ENCODE measurements around the gene CFAP61.

Gene CFAP61

DNA sequence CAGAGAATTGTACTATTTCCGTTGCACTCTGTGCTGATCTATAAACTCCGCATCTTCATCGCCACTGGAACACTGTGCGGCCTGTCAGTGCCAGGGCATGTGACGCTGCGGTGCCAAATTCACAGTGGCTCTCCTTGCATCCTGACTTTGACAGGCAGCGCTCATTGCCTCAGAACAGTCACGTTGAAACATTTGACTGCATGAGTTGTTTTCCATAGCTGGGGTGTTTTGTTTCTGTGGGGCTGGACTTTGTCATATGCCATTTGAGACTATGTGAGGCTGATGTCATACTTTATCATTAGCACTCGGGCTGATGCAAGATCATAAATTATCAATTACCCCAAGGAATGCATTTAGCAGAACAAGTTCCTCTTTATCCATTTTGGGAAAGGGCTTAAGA lies 32.7 kb downstream of the CFAP61 start (continued):
- TF ChIP-seq ZNF518A (tag by site-specific recombination; conservative IDR thresholded peaks at IDR 0.05; ENCODE audit: low read depth) (peak; percentile 62), ZNF707 (tag by site-specific recombination; IDR thresholded peaks at IDR 0.05) (no peak), TRIM28 (IDR thresholded peaks at IDR 0.05; ENCODE audit: borderline replicate concordance, low read length) (peak; percentile 35; the same call in 1 of the 2 replicates), PRDM10 (tag by site-specific recombination; IDR thresholded peaks at IDR 0.05) (peak; percentile 20; the same call in 1 of the 2 replicates), ZFP3 (tag by site-specific recombination; IDR thresholded peaks at IDR 0.05; ENCODE audit: low read depth) (no peak), IKZF3 (tag by site-specific recombination; IDR thresholded peaks at IDR 0.05) (peak; percentile 46; the same call in 1 of the 2 replicates), PRDM4 (tag by site-specific recombination; IDR thresholded peaks at IDR 0.05) (no peak), KLF17 (tag by site-specific recombination; IDR thresholded peaks at IDR 0.05) (0 out of 2 replicates have a peak, but pooled peaks have one; percentile 37), ZNF580 (tag by site-specific recombination; IDR thresholded peaks at IDR 0.05) (no peak), ZNF24 (tag by site-specific recombination; IDR thresholded peaks at IDR 0.05) (peak; percentile 78; the same call in 1 of the 2 replicates), PATZ1 (tag by site-specific recombination; IDR thresholded peaks at IDR 0.05) (peak; percentile 54), ZNF394 (tag by site-specific recombination; IDR thresholded peaks at IDR 0.05; ENCODE audit: borderline replicate concordance) (peak; percentile 41; the same call in 1 of the 2 replicates), ZNF629 (tag by site-specific recombination; IDR thresholded peaks at IDR 0.05) (peak; percentile 90), ZNF558 (tag by site-specific recombination; IDR thresholded peaks at IDR 0.05) (peak; percentile 52; the same call in 1 of the 2 replicates), SP7 (tag by site-specific recombination; IDR thresholded peaks at IDR 0.05) (peak; percentile 57), ZXDB (tag by site-specific recombination; IDR thresholded peaks at IDR 0.05) (no peak), TCF7L2 (IDR thresholded peaks at IDR 0.05; ENCODE audit: borderline replicate concordance, low read depth, low read length) (no peak), ZNF670 (tag by site-specific recombination; IDR thresholded peaks at IDR 0.05; ENCODE audit: low read depth) (no peak), ZBTB17 (tag by site-specific recombination; IDR thresholded peaks at IDR 0.05) (peak; percentile 42; the same call in 1 of the 2 replicates)
- TF ChIP-seq, protein P1, sequence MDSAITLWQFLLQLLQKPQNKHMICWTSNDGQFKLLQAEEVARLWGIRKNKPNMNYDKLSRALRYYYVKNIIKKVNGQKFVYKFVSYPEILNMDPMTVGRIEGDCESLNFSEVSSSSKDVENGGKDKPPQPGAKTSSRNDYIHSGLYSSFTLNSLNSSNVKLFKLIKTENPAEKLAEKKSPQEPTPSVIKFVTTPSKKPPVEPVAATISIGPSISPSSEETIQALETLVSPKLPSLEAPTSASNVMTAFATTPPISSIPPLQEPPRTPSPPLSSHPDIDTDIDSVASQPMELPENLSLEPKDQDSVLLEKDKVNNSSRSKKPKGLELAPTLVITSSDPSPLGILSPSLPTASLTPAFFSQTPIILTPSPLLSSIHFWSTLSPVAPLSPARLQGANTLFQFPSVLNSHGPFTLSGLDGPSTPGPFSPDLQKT (IDR thresholded peaks at IDR 0.05; ENCODE audit: borderline replicate concordance, low read depth, low read length), result no peak
- TF ChIP-seq, protein P2, sequence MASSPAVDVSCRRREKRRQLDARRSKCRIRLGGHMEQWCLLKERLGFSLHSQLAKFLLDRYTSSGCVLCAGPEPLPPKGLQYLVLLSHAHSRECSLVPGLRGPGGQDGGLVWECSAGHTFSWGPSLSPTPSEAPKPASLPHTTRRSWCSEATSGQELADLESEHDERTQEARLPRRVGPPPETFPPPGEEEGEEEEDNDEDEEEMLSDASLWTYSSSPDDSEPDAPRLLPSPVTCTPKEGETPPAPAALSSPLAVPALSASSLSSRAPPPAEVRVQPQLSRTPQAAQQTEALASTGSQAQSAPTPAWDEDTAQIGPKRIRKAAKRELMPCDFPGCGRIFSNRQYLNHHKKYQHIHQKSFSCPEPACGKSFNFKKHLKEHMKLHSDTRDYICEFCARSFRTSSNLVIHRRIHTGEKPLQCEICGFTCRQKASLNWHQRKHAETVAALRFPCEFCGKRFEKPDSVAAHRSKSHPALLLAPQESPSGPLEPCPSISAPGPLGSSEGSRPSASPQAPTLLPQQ (tag by site-specific recombination; IDR thresholded peaks at IDR 0.05), result peak; percentile 72
